ENCODE measurements around the gene DLGAP3.

DLGAP3 gene

GRCh38 chr1:34884536-34884935 is 44.9 kb downstream of the DLGAP3 start:
- TF ChIP-seq L3MBTL2 (conservative IDR thresholded peaks at IDR 0.05) (no peak), SUZ12 (IDR thresholded peaks at IDR 0.05) (no peak), BHLHE40 (IDR thresholded peaks at IDR 0.05; ENCODE audit: borderline replicate concordance) (no peak), FOXA1 (IDR thresholded peaks at IDR 0.05) (no peak), ZNF384 (IDR thresholded peaks at IDR 0.05) (no peak), TARDBP (IDR thresholded peaks at IDR 0.05) (no peak), HDGF (IDR thresholded peaks at IDR 0.05; ENCODE audit: borderline replicate concordance) (no peak), SP1 (IDR thresholded peaks at IDR 0.05) (no peak), PKNOX1 (IDR thresholded peaks at IDR 0.05) (no peak), FOXM1 (IDR thresholded peaks at IDR 0.05; ENCODE audit: borderline replicate concordance) (no peak), LEF1 (IDR thresholded peaks at IDR 0.05; ENCODE audit: borderline replicate concordance) (no peak), ELF4 (IDR thresholded peaks at IDR 0.05) (no peak), NFRKB (IDR thresholded peaks at IDR 0.05) (no peak), CTBP1 (IDR thresholded peaks at IDR 0.05; ENCODE audit: borderline replicate concordance) (no peak), FOXK2 (IDR thresholded peaks at IDR 0.05) (no peak), ARNT (IDR thresholded peaks at IDR 0.05) (no peak)
- DNase-seq (ENCODE audit: extremely low spot score) = no peak
- POLR2A ChIA-PET = interaction anchor here (1.1 kb wide), 1 partner anchor 18 kb away, joined by 3 read pairs; no protein-coding TSS in a partner anchor
- CTCF ChIA-PET = interaction anchor here (1.0 kb wide), 1 partner anchor 18 kb away, joined by 3 read pairs; no protein-coding TSS in a partner anchor

- no peak for DNase-seq (ENCODE audit: extremely low spot score)
- TF ChIP-seq CTBP1 (IDR thresholded peaks at IDR 0.05; ENCODE audit: borderline replicate concordance) (no peak), SP1 (IDR thresholded peaks at IDR 0.05) (no peak), PKNOX1 (IDR thresholded peaks at IDR 0.05) (no peak), ZNF384 (IDR thresholded peaks at IDR 0.05) (no peak), SUZ12 (IDR thresholded peaks at IDR 0.05) (no peak), BHLHE40 (IDR thresholded peaks at IDR 0.05; ENCODE audit: borderline replicate concordance) (no peak)
- ChIA-PET CTCF (no interaction called here), POLR2A (no interaction called here)
These were observed 50.2 kb downstream of the DLGAP3 start for GRCh38 chr1:34879230-34879629.

- no peak for DNase-seq (ENCODE audit: extremely low spot score)
- TF ChIP-seq ZNF384 (IDR thresholded peaks at IDR 0.05) (no peak), SP1 (IDR thresholded peaks at IDR 0.05) (no peak), TARDBP (IDR thresholded peaks at IDR 0.05) (no peak), CTBP1 (IDR thresholded peaks at IDR 0.05; ENCODE audit: borderline replicate concordance) (no peak), FOXK2 (IDR thresholded peaks at IDR 0.05) (no peak), ELF4 (IDR thresholded peaks at IDR 0.05) (no peak), NFRKB (IDR thresholded peaks at IDR 0.05) (no peak), LEF1 (IDR thresholded peaks at IDR 0.05; ENCODE audit: borderline replicate concordance) (no peak), SUZ12 (IDR thresholded peaks at IDR 0.05) (no peak), FOXM1 (IDR thresholded peaks at IDR 0.05; ENCODE audit: borderline replicate concordance) (no peak), PKNOX1 (IDR thresholded peaks at IDR 0.05) (no peak), L3MBTL2 (conservative IDR thresholded peaks at IDR 0.05) (no peak), BHLHE40 (IDR thresholded peaks at IDR 0.05; ENCODE audit: borderline replicate concordance) (no peak), HDGF (IDR thresholded peaks at IDR 0.05; ENCODE audit: borderline replicate concordance) (no peak), FOXA1 (IDR thresholded peaks at IDR 0.05) (no peak)
- CTCF ChIA-PET = interaction anchor here (0.6 kb wide), 1 partner anchor 10 kb away, joined by 3 read pairs; no protein-coding TSS in a partner anchor
- POLR2A ChIA-PET = no interaction called here
These were observed 53.0 kb downstream of the DLGAP3 start for GRCh38 chr1:34876406-34876805.

GRCh38 chr1:34874296-34874952 is 55.0 kb downstream of the DLGAP3 start:
- ChIA-PET POLR2A (interaction anchor here (1.0 to 1.2 kb wide), 2 partner anchors 15 kb away, joined by 5 read pairs; partner anchors contain the start of gene SMIM12), CTCF (interaction anchor here (0.7 kb wide), 1 partner anchor 15 kb away, joined by 3 read pairs; the partner anchor contains the start of gene SMIM12)
- no peak for DNase-seq (ENCODE audit: extremely low spot score)
- TF ChIP-seq FOXM1 (IDR thresholded peaks at IDR 0.05; ENCODE audit: borderline replicate concordance) = no peak

GRCh38 chr1:34872133-34872503 is 57.3 kb downstream of the DLGAP3 start:
- TF ChIP-seq PKNOX1 (IDR thresholded peaks at IDR 0.05) = no peak
- no peak for TF ChIP-seq CTBP1 (IDR thresholded peaks at IDR 0.05; ENCODE audit: borderline replicate concordance)
- no peak for TF ChIP-seq SP1 (IDR thresholded peaks at IDR 0.05)
- TF ChIP-seq FOXA1 (IDR thresholded peaks at IDR 0.05) = no peak
- no peak for TF ChIP-seq LEF1 (IDR thresholded peaks at IDR 0.05; ENCODE audit: borderline replicate concordance)
- TF ChIP-seq HDGF (IDR thresholded peaks at IDR 0.05; ENCODE audit: borderline replicate concordance) = no peak
- TF ChIP-seq BHLHE40 (IDR thresholded peaks at IDR 0.05; ENCODE audit: borderline replicate concordance) = no peak
- no peak for TF ChIP-seq FOXM1 (IDR thresholded peaks at IDR 0.05; ENCODE audit: borderline replicate concordance)
- TF ChIP-seq FOXK2 (IDR thresholded peaks at IDR 0.05) = no peak
- TF ChIP-seq ELF4 (IDR thresholded peaks at IDR 0.05) = no peak
- no peak for TF ChIP-seq NFRKB (IDR thresholded peaks at IDR 0.05)
- no peak for TF ChIP-seq L3MBTL2 (conservative IDR thresholded peaks at IDR 0.05)
- no peak for TF ChIP-seq TARDBP (IDR thresholded peaks at IDR 0.05)
- TF ChIP-seq ARNT (IDR thresholded peaks at IDR 0.05) = no peak
- POLR2A ChIA-PET = interaction anchor here (1.6 kb wide), 1 partner anchor 12 kb away, joined by 5 read pairs; the partner anchor contains the start of gene SMIM12
- no peak for DNase-seq (ENCODE audit: extremely low spot score)
- CTCF ChIA-PET = interaction anchor here (1.6 kb wide), 1 partner anchor 13 kb away, joined by 4 read pairs; the partner anchor contains the start of gene SMIM12

Data from HEK293T (cell line).